Right lobe of liver (tissue), 6 donors: ENCODE results near the gene SLC36A1. TPM values are rescaled to one million over a fixed set of nuclear protein-coding genes. Genes with fewer than 3 reads are reported as not detected.

Experiments used
- ATAC-seq, 4 donors: fragments of 200-7000 bp; cut with Tn5 transposase; one replicate each; pipeline ENCODE4 v1.9.1; 2020; ENCODE audit warnings: mild to moderate bottlenecking in 4 of 4, moderate library complexity in 4 of 4
- DNase-seq, 3 donors: peaks; one replicate each; pipeline ENCODE4 v3.0.0-alpha.2; 2020
- H3K27ac ChIP-seq, 3 donors: fragments of 200-600 bp; one replicate each; pipeline ENCODE4 v1.8.0; 2022
- H3K27me3 ChIP-seq, 2 donors: fragments of 200-600 bp; one replicate each; pipeline ENCODE4 v1.8.0; 2022
- H3K36me3 ChIP-seq, 4 donors: fragments of 200-600 bp; sonication (generic) in 1 of 4; one replicate each; pipeline versions ENCODE4 v1.5.1 to v1.8.0; 2017 to 2022; ENCODE audit warnings: control low read depth in 1 of 4
- H3K4me1 ChIP-seq, 4 donors: fragments of 200-600 bp; sonication (generic) in 1 of 4; one replicate each; pipeline versions ENCODE4 v1.5.1 to v1.8.0; 2017 to 2022; ENCODE audit warnings: control low read depth in 1 of 4
- H3K4me3 ChIP-seq, 3 donors: fragments of 200-600 bp; one replicate each; pipeline ENCODE4 v1.8.0; 2022
- H3K9me3 ChIP-seq, 4 donors: fragments of 200-600 bp; sonication (generic) in 1 of 4; one replicate each; pipeline versions ENCODE4 v1.5.1 to v1.8.0; 2017 to 2022; ENCODE audit warnings: control low read depth in 1 of 4
- CTCF ChIP-seq, 4 donors: fragments of 200-600 bp in 3 of 4; fragments of 450-650 bp in 1 of 4; IDR thresholded peaks; one replicate each; pipeline versions ENCODE4 v1.5.1 to v1.8.0; 2016 to 2022; ENCODE audit warnings: antibody characterized with exemption in 4 of 4, mild to moderate bottlenecking in 2 of 4
- POLR2A ChIP-seq: fragments of 450-650 bp; IDR thresholded peaks from one replicate; pipeline ENCODE4 v1.6.1; 2017; ENCODE audit warnings: antibody characterized with exemption, mild to moderate bottlenecking
- WGBS: methylation state at CpG from one replicate; pipeline ENCODE4 v1.1.6; 2018; ENCODE audit warnings: low coverage, low lambda C conversion rate; ENCODE audit not compliant: insufficient coverage; ENCODE audit errors: missing lambda C conversion rate; 5-methylcytosine and 5-hydroxymethylcytosine counted together
- intact Hi-C, 2 donors: fragments of 100-400 bp; cut with DNase I; formaldehyde crosslinking; loops; one replicate each; pipeline versions ENCODE4 v1.11.2 to v1.14.1; 2022
- total RNA-seq, 6 experiments: library from RNA; depleted of rRNA in 2 of 6; stranded (reverse); fragments of >200 nt in 2 of 6; fragmentation: NEBNext Ultra II Directional in 3 of 6; extraction: Animal tissue kit (Norgen Biotek cat#: 25700) in 3 of 6; gene quantifications; one replicate each; pipeline versions ENCODE4 v1.1.0 to v1.2.4, GENCODE V29; 2016 to 2023
- donor health status: DM: no; HTN: yes; CAD: no.
- donor health status: DM: no; HTN: no; CAD: no.
- donor health status: DM: no; HTN: no; CAD: no.
- donor health status: DM: no; HTN: yes; CAD: no.
- donor health status: DM: no; HTN: yes; CAD: no.

Gene SLC36A1
- total RNA-seq, 6 experiments from 2014 or later = 2.0 to 8.2 (median 5.2) TPM

- H3K9me3 ChIP-seq = no peaks in the 10 kb centered on the region
- no peak for ATAC-seq
- H3K36me3 ChIP-seq = peaks cover 0 to 13% (median 2%) of the 10 kb centered on the region in 4 donors
- no peaks in the 10 kb centered on the region for H3K4me1 ChIP-seq
- no peak overlapping the region for H3K4me3 ChIP-seq
- DNase-seq = no peak
- no peak for TF ChIP-seq POLR2A
- no peak for TF ChIP-seq CTCF (IDR thresholded peaks at IDR 0.05)
- intact Hi-C loops = no loop called here
- H3K27ac ChIP-seq = no peak overlapping the region
- H3K27me3 ChIP-seq = no peaks in the 10 kb centered on the region
- WGBS = 85% methylated on average over 4 of the region's 4 CpGs
Observed at GRCh38 chr5:151477101-151477500, 29.7 kb downstream of the SLC36A1 start.

- no peaks in the 10 kb centered on the region for H3K27me3 ChIP-seq
- H3K36me3 ChIP-seq = peaks cover 0 to 13% (median 2%) of the 10 kb centered on the region in 4 donors
- H3K4me1 ChIP-seq = no peaks in the 10 kb centered on the region
- WGBS = 76% methylated on average over 7 of the region's 7 CpGs
- TF ChIP-seq POLR2A = no peak
- TF ChIP-seq CTCF (IDR thresholded peaks at IDR 0.05) = no peak
- intact Hi-C loops = no loop called here
- H3K4me3 ChIP-seq = no peak overlapping the region
- H3K9me3 ChIP-seq = no peaks in the 10 kb centered on the region
- ATAC-seq (peak in 2 of 4 donors; percentile 26 to 27), DNase-seq (no peak)
- H3K27ac ChIP-seq = no peak overlapping the region
Observed at GRCh38 chr5:151480384-151481293, 33.2 kb downstream of the SLC36A1 start.

GRCh38 chr5:151483176-151483575, 35.8 kb downstream of the SLC36A1 start:
- H3K27me3 ChIP-seq = no peaks in the 10 kb centered on the region
- no peak overlapping the region for H3K4me3 ChIP-seq
- H3K9me3 ChIP-seq = no peaks in the 10 kb centered on the region
- intact Hi-C loops = no loop called here
- DNase-seq (no peak), ATAC-seq (peak; percentile 56 to 77 (median 66))
- no peaks in the 10 kb centered on the region for H3K4me1 ChIP-seq
- no peak overlapping the region for H3K27ac ChIP-seq
- TF ChIP-seq POLR2A = no peak
- no peak for TF ChIP-seq CTCF (IDR thresholded peaks at IDR 0.05)
- 53% methylated on average over 3 of the region's 3 CpGs for WGBS
- peaks cover 0 to 8% (median 0%) of the 10 kb centered on the region in 4 donors for H3K36me3 ChIP-seq

GRCh38 chr5:151483647-151484046, 36.2 kb downstream of the SLC36A1 start:
- Histone ChIP-seq H3K4me1 (no peaks in the 10 kb centered on the region), H3K36me3 (peaks cover 0 to 13% (median 0%) of the 10 kb centered on the region in 4 donors), H3K9me3 (no peaks in the 10 kb centered on the region), H3K27me3 (no peaks in the 10 kb centered on the region), H3K27ac (no peak overlapping the region), H3K4me3 (no peak overlapping the region)
- intact Hi-C loops = no loop called here
- ATAC-seq = peak; percentile 52 to 76 (median 69)
- 69% methylated on average over 4 of the region's 5 CpGs for WGBS
- TF ChIP-seq POLR2A (no peak), CTCF (IDR thresholded peaks at IDR 0.05) (no peak)
- DNase-seq = no peak
